Fibroblast of skin of back (primary cell): ENCODE data around the gene ATP5F1D.
A peak's percentile ranks its signal among the peaks of the same experiment; 100 is the strongest.

Experiments used
- DNase-seq: peaks from one replicate; pipeline ENCODE4 v3.0.0-alpha.2; 2013

ATP5F1D gene

DNA sequence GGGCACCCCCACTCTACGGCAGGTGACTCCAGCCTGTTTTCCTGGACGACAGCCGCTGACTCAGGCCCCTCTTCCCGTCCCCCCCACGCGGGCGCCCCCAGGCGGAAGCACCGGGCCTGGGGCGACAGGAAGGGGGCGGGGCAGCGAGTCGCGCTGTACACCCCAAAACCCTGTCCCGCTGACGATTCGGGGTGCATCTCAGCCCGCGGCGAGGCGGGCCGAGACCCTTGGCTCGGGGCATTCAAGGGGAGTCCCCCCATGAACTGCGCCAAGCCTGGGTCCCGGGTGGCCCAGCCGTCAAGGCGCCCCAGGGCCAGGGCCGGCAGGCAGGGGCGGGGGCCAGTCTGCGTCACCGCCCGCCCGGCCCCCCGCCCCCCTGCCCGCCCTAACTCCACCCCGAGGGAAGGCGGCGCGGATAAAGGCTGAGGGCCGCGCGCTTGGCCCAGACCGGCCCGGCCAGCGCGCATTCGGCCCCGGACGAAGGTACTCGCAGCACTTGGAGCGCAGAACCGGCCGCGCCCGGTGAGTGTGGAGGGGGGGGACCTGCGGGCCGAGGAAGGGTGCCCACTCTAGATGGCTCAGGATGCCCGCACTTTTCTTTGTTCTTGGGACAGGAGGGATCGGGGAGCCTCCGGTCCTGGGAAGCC, 6.7 kb downstream of the ATP5F1D start, which contains the start of gene MIDN:
MIDN (plus strand) TSS at position 445 of the 647 bp plus-strand sequence. CDS start 1,714 bp downstream, outside the sequence.
- DNase-seq: peak; percentile 88

- DNase-seq: peak; percentile 84
Measured at GRCh38 chr19:1248786-1249297, 7.3 kb downstream of the ATP5F1D start.

DNA sequence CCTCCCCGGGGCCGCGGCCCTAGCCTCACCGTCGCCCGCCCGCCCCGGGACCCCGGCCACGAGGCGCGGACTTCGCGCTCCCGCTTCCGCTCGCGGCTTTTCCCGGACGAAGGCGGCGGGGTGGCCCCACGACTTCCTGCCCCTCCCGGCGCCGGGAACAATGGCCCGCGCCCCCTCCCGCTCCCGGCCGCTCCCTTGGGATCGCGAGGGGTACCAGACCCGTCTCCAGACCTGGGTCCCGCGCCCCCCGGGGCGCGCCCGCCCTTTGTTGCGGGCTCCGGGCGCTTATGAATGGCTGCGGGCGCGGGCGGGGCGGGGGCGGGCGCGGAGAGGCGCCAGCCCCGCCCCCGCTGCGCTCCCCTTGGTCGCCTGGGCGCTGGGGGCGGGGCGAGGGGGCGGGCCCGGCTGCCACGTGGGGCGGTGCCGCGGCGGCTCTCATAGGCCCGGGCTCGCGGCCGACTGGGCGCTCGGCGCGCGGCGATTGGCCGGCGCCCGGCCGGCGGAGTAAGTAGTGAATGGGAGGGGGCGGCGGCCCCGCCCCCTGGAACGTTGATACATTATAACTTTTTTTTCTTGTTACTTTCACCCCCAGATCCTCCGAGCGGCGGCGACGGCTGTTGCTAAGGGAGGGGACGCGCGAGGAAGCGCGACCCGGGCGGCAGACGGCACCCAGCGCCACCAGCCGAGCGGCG, 7.9 kb downstream of the ATP5F1D start:
- DNase-seq: peak; percentile 97

DNA sequence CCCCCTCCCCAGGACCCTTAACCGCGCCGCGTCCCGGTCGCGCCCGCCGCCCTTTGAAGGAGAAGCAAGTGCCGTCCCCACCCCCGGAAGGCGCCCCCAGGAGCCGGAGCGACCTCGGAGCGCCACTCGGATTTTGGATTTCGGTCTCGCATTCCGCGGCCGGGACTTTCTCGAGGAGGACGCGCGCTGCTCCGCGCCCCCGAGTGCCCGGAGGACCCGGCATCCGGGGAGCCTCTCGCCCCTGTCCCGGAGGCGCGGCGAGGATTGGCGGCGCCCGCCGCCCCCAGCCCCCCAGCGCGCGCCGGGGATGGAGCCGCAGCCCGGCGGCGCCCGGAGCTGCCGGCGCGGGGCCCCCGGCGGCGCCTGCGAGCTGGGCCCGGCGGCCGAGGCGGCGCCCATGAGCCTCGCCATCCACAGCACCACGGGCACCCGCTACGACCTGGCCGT, 8.5 kb downstream of the ATP5F1D start:
- no peak for DNase-seq

GRCh38 chr19:1250437-1251260, 9.1 kb downstream of the ATP5F1D start:
- DNase-seq: peak; percentile 79

DNA sequence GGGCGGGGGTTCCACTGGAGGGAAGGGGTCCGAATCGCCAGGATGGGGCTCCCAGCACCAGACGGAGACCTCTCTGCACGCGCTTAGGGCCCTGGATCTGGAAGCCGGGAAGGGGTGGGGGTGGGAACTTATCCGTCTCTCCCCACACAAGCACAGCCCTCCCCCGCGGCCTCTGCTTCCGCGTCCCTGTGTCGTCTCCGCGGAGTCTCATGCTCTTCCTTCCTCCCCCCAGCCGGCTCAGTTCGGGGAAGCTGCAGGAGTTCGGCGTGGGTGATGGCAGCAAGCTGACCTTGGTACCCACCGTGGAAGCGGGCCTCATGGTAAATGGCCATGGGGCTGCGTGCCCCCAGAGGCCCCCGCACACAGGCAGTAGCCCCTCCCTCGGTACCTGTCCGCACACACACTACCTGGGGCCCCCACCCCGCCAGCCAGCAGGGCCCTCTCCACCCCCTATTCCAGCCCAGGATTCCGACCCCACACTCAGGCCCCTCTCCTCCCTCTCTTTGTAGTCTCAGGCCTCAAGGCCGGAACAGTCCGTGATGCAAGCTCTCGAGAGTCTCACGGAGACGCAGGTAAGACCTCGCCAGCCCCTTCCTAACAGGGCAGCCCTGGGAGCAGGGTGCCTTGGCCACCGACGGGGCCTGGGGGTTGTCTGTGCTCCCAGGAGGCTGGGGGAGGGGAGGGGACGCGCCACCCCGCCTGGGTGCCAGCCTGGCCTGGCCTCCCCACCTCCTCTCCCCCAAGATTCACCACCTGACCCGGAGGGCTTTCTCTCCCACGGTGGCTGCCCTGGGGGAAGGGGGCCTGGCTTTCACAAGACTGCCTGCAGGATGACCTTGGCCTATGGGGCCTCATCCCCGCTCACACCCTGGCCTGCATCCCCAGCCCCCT, 10.0 kb downstream of the ATP5F1D start:
- DNase-seq: peak; percentile 78

- peak; percentile 98 for DNase-seq
Measured at GRCh38 chr19:1252221-1252820, 10.8 kb downstream of the ATP5F1D start.

- peak; percentile 99 for DNase-seq
Measured at GRCh38 chr19:1252821-1253513, 11.4 kb downstream of the ATP5F1D start.

DNA sequence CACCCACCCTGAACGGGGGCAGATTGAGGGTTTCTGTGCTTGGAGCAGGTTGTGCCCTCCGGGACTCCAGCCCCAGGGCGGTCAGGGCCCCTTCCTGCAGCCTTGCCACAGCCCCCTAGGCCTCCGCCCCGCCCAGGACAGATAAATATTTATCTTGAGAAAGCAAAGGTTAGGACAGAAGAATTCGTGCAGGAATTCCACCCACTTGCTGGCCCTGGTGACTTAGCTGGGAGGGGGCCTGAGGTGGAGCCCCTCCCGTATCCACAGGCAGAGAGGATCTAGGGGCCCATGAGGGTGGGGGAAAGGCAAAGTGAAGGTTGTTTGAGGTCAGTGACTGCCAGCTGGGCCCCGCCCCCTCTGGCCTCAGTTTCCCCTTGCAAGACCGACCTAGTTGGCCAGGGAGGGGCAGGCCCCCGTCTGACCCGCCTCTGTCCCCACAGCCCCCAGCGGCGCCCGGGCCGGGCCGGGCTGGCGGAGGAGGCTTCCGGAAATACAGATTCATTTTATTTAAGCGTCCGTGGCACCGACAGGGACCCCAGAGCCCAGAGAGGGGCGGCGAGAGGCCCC, 12.0 kb downstream of the ATP5F1D start:
- no peak for DNase-seq

DNA sequence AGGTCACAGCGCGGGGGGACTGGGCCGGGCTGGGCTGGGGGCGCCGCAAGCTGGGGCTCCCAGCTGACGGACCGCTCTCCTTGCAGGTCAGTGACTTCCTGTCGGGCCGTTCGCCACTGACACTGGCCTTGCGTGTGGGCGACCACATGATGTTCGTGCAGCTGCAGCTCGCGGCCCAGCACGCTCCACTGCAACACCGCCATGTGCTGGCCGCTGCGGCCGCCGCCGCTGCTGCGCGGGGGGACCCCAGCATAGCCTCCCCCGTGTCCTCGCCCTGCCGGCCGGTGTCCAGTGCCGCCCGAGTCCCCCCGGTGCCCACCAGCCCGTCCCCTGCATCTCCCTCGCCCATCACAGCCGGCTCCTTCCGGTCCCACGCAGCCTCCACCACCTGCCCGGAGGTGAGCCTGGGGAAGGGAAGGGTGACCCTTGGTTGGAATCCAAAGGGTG, 12.6 kb downstream of the ATP5F1D start:
- no peak for DNase-seq

DNA sequence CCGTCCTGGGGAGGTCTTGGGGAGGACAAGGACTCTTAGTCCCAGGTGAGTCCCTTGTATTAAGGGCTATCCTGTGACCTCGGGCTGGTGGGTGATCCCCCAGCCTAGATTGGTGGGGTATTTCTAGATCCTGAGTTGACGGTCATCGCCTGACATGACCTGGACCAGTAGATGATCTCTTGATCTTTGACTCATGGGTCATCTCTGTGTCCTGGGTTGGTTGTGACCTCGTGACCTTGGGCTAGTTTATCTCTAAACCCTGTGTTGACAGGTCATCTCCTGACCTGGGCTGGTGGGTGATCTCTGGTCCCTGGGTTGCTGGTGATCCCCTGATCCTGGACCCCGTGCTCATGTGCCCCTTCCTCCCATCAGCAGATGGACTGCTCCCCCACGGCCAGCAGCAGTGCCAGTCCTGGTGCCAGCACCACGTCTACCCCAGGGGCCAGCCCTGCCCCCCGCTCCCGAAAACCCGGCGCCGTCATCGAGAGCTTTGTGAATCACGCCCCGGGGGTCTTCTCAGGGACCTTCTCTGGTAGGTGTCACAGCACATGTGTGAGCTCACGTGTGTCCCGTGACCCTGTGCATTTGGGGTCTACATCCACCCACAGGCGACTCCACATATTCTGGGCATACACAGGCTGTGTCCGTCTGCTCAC, 13.1 kb downstream of the ATP5F1D start:
- DNase-seq: no peak

- DNase-seq: no peak
Measured at GRCh38 chr19:1255186-1256161, 13.9 kb downstream of the ATP5F1D start.

- DNase-seq: no peak
Measured at GRCh38 chr19:1256646-1257474, 15.3 kb downstream of the ATP5F1D start.

GRCh38 chr19:1257475-1258162, 16.1 kb downstream of the ATP5F1D start:
- no peak for DNase-seq

GRCh38 chr19:1258163-1258492, 16.6 kb downstream of the ATP5F1D start:
- DNase-seq: no peak

DNA sequence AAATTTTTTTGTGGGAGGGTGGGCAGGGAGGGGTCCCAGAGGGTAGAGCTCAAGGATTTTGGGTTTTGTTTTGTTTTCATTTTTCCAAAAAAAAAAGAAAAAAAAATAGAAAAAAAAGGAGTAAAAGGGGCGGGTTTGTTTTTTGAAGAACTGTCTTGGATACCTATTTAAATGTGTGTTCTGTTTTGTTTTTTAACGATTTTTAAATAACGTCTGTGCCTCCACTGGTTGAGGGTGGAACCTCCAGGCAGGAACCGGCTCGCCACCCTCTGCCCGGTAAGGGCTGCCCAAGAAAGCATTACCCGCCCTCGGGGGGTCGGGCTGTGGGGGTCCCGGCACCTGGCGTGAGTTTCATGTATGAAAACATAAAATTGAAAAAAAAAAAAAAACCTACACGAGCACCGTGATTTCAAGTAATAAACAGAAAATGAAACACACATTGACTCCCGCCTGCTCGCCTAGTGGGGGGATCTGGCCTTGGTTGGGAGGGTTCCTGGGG, 17.2 kb downstream of the ATP5F1D start:
- DNase-seq: no peak
